ENCODE results near the gene TMED8.

TMED8 gene

GRCh38 chr14:77296906-77297305, 80.0 kb downstream of the TMED8 start (continued):
- TF ChIP-seq ELK4 (IDR thresholded peaks at IDR 0.05; ENCODE audit: borderline replicate concordance, low read depth, low read length) (no peak), ZNF629 (tag by site-specific recombination; IDR thresholded peaks at IDR 0.05) (no peak)

GRCh38 chr14:77296155-77296554, 80.7 kb downstream of the TMED8 start:
- CTCF ChIA-PET = interaction anchor here (1.7 kb wide), 1 partner anchor 20 kb away, joined by 7 read pairs; no protein-coding TSS in a partner anchor
- no peak overlapping the region for H3K27ac ChIP-seq (ENCODE audit: extremely low read depth, low read depth, low read length)
- H3K9me3 ChIP-seq (ENCODE audit: control insufficient read depth, insufficient read depth, low read depth, low read length) = no peaks in the 10 kb centered on the region
- H3K36me3 ChIP-seq (ENCODE audit: control insufficient read depth in 2 of 2, insufficient read depth in 1 of 2, low read length in 2 of 2) = peaks cover 4 to 58% of the 10 kb centered on the region in 2 experiments; a peak in 2 of 3 replicates
- peaks cover under 1% of the 10 kb centered on the region; the same call in 1 of the 2 replicates for H3K4me1 ChIP-seq (ENCODE audit: control insufficient read depth, insufficient read depth, low read length)
- no peak overlapping the region for H3K4me3 ChIP-seq (ENCODE audit: low read depth, low read length)
- POLR2A ChIA-PET = interaction anchor here (0.5 kb wide), 1 partner anchor 164 kb away, joined by 4 read pairs; no protein-coding TSS in a partner anchor
- no peak for TF ChIP-seq ZSCAN5A (tag by site-specific recombination; IDR thresholded peaks at IDR 0.05)
- TF ChIP-seq ZIC2 (tag by site-specific recombination; IDR thresholded peaks at IDR 0.05) = peak; percentile 47
- TF ChIP-seq ZNF544 (tag by site-specific recombination; IDR thresholded peaks at IDR 0.05) = 0 out of 2 replicates have a peak, but pooled peaks have one; percentile 65
- no peak for TF ChIP-seq ELK4 (IDR thresholded peaks at IDR 0.05; ENCODE audit: borderline replicate concordance, low read depth, low read length)

- Histone ChIP-seq H3K27ac (ENCODE audit: extremely low read depth, low read depth, low read length) (no peak overlapping the region), H3K4me1 (ENCODE audit: control insufficient read depth, insufficient read depth, low read length) (no peaks in the 10 kb centered on the region), H3K9me3 (ENCODE audit: control insufficient read depth, insufficient read depth, low read depth, low read length) (no peaks in the 10 kb centered on the region), H3K36me3 (ENCODE audit: control insufficient read depth in 2 of 2, insufficient read depth in 1 of 2, low read length in 2 of 2) (peaks cover 6 to 54% of the 10 kb centered on the region in 2 experiments), H3K4me3 (ENCODE audit: low read depth, low read length) (no peak overlapping the region)
- ChIA-PET CTCF (interaction anchor here (0.6 to 3.5 kb wide), 5 partner anchors 10 to 169 kb away, joined by 3 to 16 read pairs (median 3); no protein-coding TSS in a partner anchor), POLR2A (no interaction called here)
- TF ChIP-seq ZNF155 (tag by site-specific recombination; IDR thresholded peaks at IDR 0.05) = no peak
- no peak for TF ChIP-seq ZNF664 (tag by site-specific recombination; IDR thresholded peaks at IDR 0.05)
- TF ChIP-seq ZNF701 (tag by site-specific recombination; IDR thresholded peaks at IDR 0.05) = no peak
- TF ChIP-seq ZNF148 (tag by site-specific recombination; IDR thresholded peaks at IDR 0.05; ENCODE audit: borderline replicate concordance) = no peak
- no peak for TF ChIP-seq ZNF488 (tag by site-specific recombination; IDR thresholded peaks at IDR 0.05)
- TF ChIP-seq ZBTB20 (tag by site-specific recombination; IDR thresholded peaks at IDR 0.05) = no peak
- no peak for TF ChIP-seq BCL11B (tag by site-specific recombination; IDR thresholded peaks at IDR 0.05; ENCODE audit: low read depth)
- no peak for TF ChIP-seq ZEB2 (tag by site-specific recombination; IDR thresholded peaks at IDR 0.05)
- no peak for TF ChIP-seq PRDM4 (tag by site-specific recombination; IDR thresholded peaks at IDR 0.05)
- TF ChIP-seq ZNF785 (tag by site-specific recombination; IDR thresholded peaks at IDR 0.05) = no peak
- TF ChIP-seq ZNF558 (tag by site-specific recombination; IDR thresholded peaks at IDR 0.05) = no peak
- no peak for TF ChIP-seq ZNF174 (tag by site-specific recombination; IDR thresholded peaks at IDR 0.05)
- no peak for TF ChIP-seq GLI4 (tag by site-specific recombination; IDR thresholded peaks at IDR 0.05)
- TF ChIP-seq IKZF3 (tag by site-specific recombination; IDR thresholded peaks at IDR 0.05) = no peak
- no peak for TF ChIP-seq HIC1 (tag by site-specific recombination; IDR thresholded peaks at IDR 0.05)
- no peak for TF ChIP-seq ZNF76 (tag by site-specific recombination; IDR thresholded peaks at IDR 0.05; ENCODE audit: borderline replicate concordance, low read depth)
These were observed 86.2 kb downstream of the TMED8 start for GRCh38 chr14:77290705-77291104.
